Esophagus squamous epithelium (tissue), 5 donors: ENCODE data around the gene AUTS2. TPM values are rescaled to one million over a fixed set of nuclear protein-coding genes. Genes with fewer than 3 reads are reported as not detected.

Experiments used
- DNase-seq: peaks from one replicate; lab custom pipeline; 2025; lab: John Stamatoyannopoulos, UW
- H3K27ac ChIP-seq, 4 donors: fragments of 200-600 bp; sonication (generic); one replicate each; pipeline ENCODE4 v1.5.1; 2016 to 2019; ENCODE audit warnings: mild to moderate bottlenecking in 1 of 4
- H3K27me3 ChIP-seq, 4 donors: fragments of 200-600 bp; sonication (generic); 1 replicate in 3 of 4; 2 replicates in 1 of 4; pipeline versions ENCODE4 v1.5.1 to v1.6.0; 2017 to 2021; ENCODE audit warnings: antibody characterized with exemption in 1 of 4
- H3K36me3 ChIP-seq, 3 donors: fragments of 200-600 bp; sonication (generic); one replicate each; pipeline ENCODE4 v1.5.1; 2016 to 2019
- H3K4me1 ChIP-seq, 3 donors: fragments of 200-600 bp; sonication (generic); one replicate each; pipeline ENCODE4 v1.5.1; 2017 to 2019
- H3K4me3 ChIP-seq, 4 donors: fragments of 200-600 bp; sonication (generic); 1 replicate in 3 of 4; 2 replicates in 1 of 4; pipeline ENCODE4 v1.5.1; 2016 to 2019; ENCODE audit warnings: mild to moderate bottlenecking in 2 of 4, moderate library complexity in 1 of 4
- H3K9me3 ChIP-seq, 3 donors: fragments of 200-600 bp; sonication (generic); one replicate each; pipeline ENCODE4 v1.5.1; 2016 to 2019
- CTCF ChIP-seq, 6 experiments: fragments of 450-650 bp in 4 of 6; fragments of 200-600 bp in 2 of 6; sonication (generic) in 2 of 6; IDR thresholded peaks; one replicate each; pipeline ENCODE4 v1.5.1; 2016 to 2019; ENCODE audit warnings: antibody characterized with exemption in 6 of 6, mild to moderate bottlenecking in 4 of 6, moderate library complexity in 4 of 6
- POLR2A ChIP-seq, 4 donors: fragments of 450-650 bp; IDR thresholded peaks; one replicate each; pipeline ENCODE4 v1.6.1; 2017; ENCODE audit warnings: antibody characterized with exemption in 4 of 4, mild to moderate bottlenecking in 4 of 4, moderate library complexity in 3 of 4
- WGBS, 2 donors: methylation state at CpG; one replicate each; pipeline ENCODE4 v1.1.5; 2018; 5-methylcytosine and 5-hydroxymethylcytosine counted together
- intact Hi-C: fragments of 100-400 bp; cut with DNase I; formaldehyde crosslinking; loops from one replicate; pipeline ENCODE4 v1.15.0; 2022
- total RNA-seq, 4 donors: library from RNA; depleted of rRNA; stranded (reverse); fragments of >200 nt; gene quantifications; one replicate each; pipeline ENCODE4 v1.1.0, GENCODE V29; 2016
- donor health status: DM: yes; HTN: yes; CAD: no.

AUTS2 gene
- total RNA-seq, 4 donors from 2014 or later: 9.5 to 36.2 (median 23.0) TPM

GRCh38 chr7:69860941-69861622 lies 262.8 kb downstream of the AUTS2 start:
- Histone ChIP-seq H3K4me1 (peaks cover 0 to 23% (median 0%) of the 10 kb centered on the region in 3 donors), H3K4me3 (no peak overlapping the region), H3K27me3 (no peaks in the 10 kb centered on the region), H3K27ac (peak overlapping the region in 2 of 4 donors; percentile 1 to 4), H3K36me3 (no peaks in the 10 kb centered on the region), H3K9me3 (no peaks in the 10 kb centered on the region)
- TF ChIP-seq POLR2A (IDR thresholded peaks at IDR 0.05): no peak
- TF ChIP-seq CTCF (IDR thresholded peaks at IDR 0.05): no peak
- no peak for DNase-seq
- WGBS, 2 donors: 60 to 62% methylated on average over 3 of the region's 3 CpGs
- intact Hi-C loops: no loop called here

GRCh38 chr7:69862413-69863064 lies 264.3 kb downstream of the AUTS2 start:
- no peak for DNase-seq
- no peak overlapping the region for H3K27ac ChIP-seq
- WGBS, 2 donors: 53 to 55% methylated on average over 5 of the region's 5 CpGs
- peaks cover 0 to 23% (median 0%) of the 10 kb centered on the region in 3 donors for H3K4me1 ChIP-seq
- no peaks in the 10 kb centered on the region for H3K27me3 ChIP-seq
- intact Hi-C loops: no loop called here
- no peaks in the 10 kb centered on the region for H3K36me3 ChIP-seq
- H3K9me3 ChIP-seq: no peaks in the 10 kb centered on the region
- TF ChIP-seq CTCF (IDR thresholded peaks at IDR 0.05) (no peak), POLR2A (IDR thresholded peaks at IDR 0.05) (no peak)
- H3K4me3 ChIP-seq: no peak overlapping the region

GRCh38 chr7:69864274-69864673 lies 266.0 kb downstream of the AUTS2 start:
- TF ChIP-seq POLR2A (IDR thresholded peaks at IDR 0.05): no peak
- no peak for TF ChIP-seq CTCF (IDR thresholded peaks at IDR 0.05)
- intact Hi-C loops: no loop called here
- H3K4me3 ChIP-seq: no peak overlapping the region
- H3K27me3 ChIP-seq: no peaks in the 10 kb centered on the region
- no peaks in the 10 kb centered on the region for H3K36me3 ChIP-seq
- no peak for DNase-seq
- no peaks in the 10 kb centered on the region for H3K9me3 ChIP-seq
- WGBS, 2 donors: 54 to 70% methylated on average over 1 of the region's 1 CpG
- H3K4me1 ChIP-seq: peaks cover 0 to 14% (median 0%) of the 10 kb centered on the region in 3 donors
- H3K27ac ChIP-seq: no peak overlapping the region

- H3K36me3 ChIP-seq: no peaks in the 10 kb centered on the region
- H3K4me1 ChIP-seq: peaks cover 0 to 14% (median 0%) of the 10 kb centered on the region in 3 donors
- DNase-seq: no peak
- 60 to 66% methylated on average over 4 of the region's 4 CpGs for WGBS, 2 donors
- no peaks in the 10 kb centered on the region for H3K27me3 ChIP-seq
- intact Hi-C loops: no loop called here
- no peak overlapping the region for H3K4me3 ChIP-seq
- TF ChIP-seq POLR2A (IDR thresholded peaks at IDR 0.05): no peak
- TF ChIP-seq CTCF (IDR thresholded peaks at IDR 0.05): no peak
- no peaks in the 10 kb centered on the region for H3K9me3 ChIP-seq
- no peak overlapping the region for H3K27ac ChIP-seq
Measured at GRCh38 chr7:69864822-69865221, 266.5 kb downstream of the AUTS2 start.

GRCh38 chr7:69868921-69869320 lies 270.6 kb downstream of the AUTS2 start:
- no peaks in the 10 kb centered on the region for H3K4me1 ChIP-seq
- H3K27me3 ChIP-seq: no peaks in the 10 kb centered on the region
- H3K27ac ChIP-seq: no peak overlapping the region
- TF ChIP-seq CTCF (IDR thresholded peaks at IDR 0.05): no peak
- TF ChIP-seq POLR2A (IDR thresholded peaks at IDR 0.05): no peak
- no peak for DNase-seq
- H3K36me3 ChIP-seq: no peaks in the 10 kb centered on the region
- intact Hi-C loops: no loop called here
- no peaks in the 10 kb centered on the region for H3K9me3 ChIP-seq
- H3K4me3 ChIP-seq: no peak overlapping the region
- WGBS, 2 donors: 80 to 85% methylated on average over 4 of the region's 4 CpGs
